Measurements from ENCODE around the gene LAMB2.

The LAMB2 gene

GRCh38 chr3:49120438-49121131 is 12.3 kb downstream of the LAMB2 start, which contains the start of gene USP19:
Gene USP19 (minus strand): TSS chr3:49120823. CDS start chr3:49119145, 1,678 bp downstream.
- peak; percentile 93 for DNase-seq

GRCh38 chr3:49120096-49120437 is 12.8 kb downstream of the LAMB2 start:
- DNase-seq, result no peak

- no peak for DNase-seq
Observed at GRCh38 chr3:49119439-49119838, 13.4 kb downstream of the LAMB2 start.

GRCh38 chr3:49119036-49119435 is 13.8 kb downstream of the LAMB2 start:
- no peak for DNase-seq

GRCh38 chr3:49112262-49112661 is 20.6 kb downstream of the LAMB2 start:
- no peak for DNase-seq

GRCh38 chr3:49111347-49111746 is 21.5 kb downstream of the LAMB2 start:
- DNase-seq, result no peak

GRCh38 chr3:49110780-49111179 is 22.1 kb downstream of the LAMB2 start:
- DNase-seq, result no peak

GRCh38 chr3:49108346-49108745 is 24.5 kb downstream of the LAMB2 start:
- no peak for DNase-seq

- peak; percentile 76 for DNase-seq
Observed at GRCh38 chr3:49104427-49105291, 28.2 kb downstream of the LAMB2 start, which contains the start of gene QARS1. Gene QARS1 (minus strand): TSS chr3:49104757. CDS start chr3:49104733, 24 bp downstream.

- DNase-seq, result no peak
Observed at GRCh38 chr3:49104052-49104426, 28.8 kb downstream of the LAMB2 start.

- DNase-seq, result no peak
Observed at GRCh38 chr3:49100046-49100615, 32.7 kb downstream of the LAMB2 start.

GRCh38 chr3:49098910-49099630 is 33.8 kb downstream of the LAMB2 start:
- no peak for DNase-seq

- DNase-seq, result no peak
Observed at GRCh38 chr3:49098429-49098828, 34.4 kb downstream of the LAMB2 start.

- DNase-seq, result peak; percentile 97
Observed at GRCh38 chr3:49093853-49094767, 38.7 kb downstream of the LAMB2 start, which contains the start of gene QRICH1. Gene QRICH1 (minus strand): TSS chr3:49094071. CDS start chr3:49077017, 17,054 bp downstream.

GRCh38 chr3:49092938-49093852 is 39.7 kb downstream of the LAMB2 start:
- DNase-seq, result peak; percentile 68

- no peak for DNase-seq
Observed at GRCh38 chr3:49081429-49081828, 51.4 kb downstream of the LAMB2 start.

- no peak for DNase-seq
Observed at GRCh38 chr3:49079270-49079669, 53.6 kb downstream of the LAMB2 start.

- no peak for DNase-seq
Observed at GRCh38 chr3:49076646-49077045, 56.2 kb downstream of the LAMB2 start.

GRCh38 chr3:49076116-49076515 is 56.7 kb downstream of the LAMB2 start:
- DNase-seq, result no peak
